ENCODE results near the gene GRB10. TPM values are rescaled to one million over a fixed set of nuclear protein-coding genes. Genes with fewer than 3 reads are reported as not detected.

GRB10 gene
- polyA plus RNA-seq, 1 donor from 2014 or later: 78.4 TPM

- no peaks in the 10 kb centered on the region for H3F3A ChIP-seq (ENCODE audit: insufficient read depth, low read length, poor library complexity, severe bottlenecking)
- H3K4me3 ChIP-seq (ENCODE audit: low read length): peak overlapping the region; percentile 60
- H3K9me2 ChIP-seq (ENCODE audit: insufficient read depth, low read length): no peaks in the 10 kb centered on the region
- H3K9ac ChIP-seq (ENCODE audit: low read length): no peak overlapping the region
- no peak overlapping the region for H3K27ac ChIP-seq (ENCODE audit: low read length)
- H3K9me3 ChIP-seq (ENCODE audit: low read length): peaks cover 2% of the 10 kb centered on the region
- no peak overlapping the region for H3K4me2 ChIP-seq (ENCODE audit: low read length)
- H3K79me2 ChIP-seq (replicated peaks; ENCODE audit: insufficient read depth, low read length): peaks cover 41% of the 10 kb centered on the region
- TF ChIP-seq REST (IDR thresholded peaks at IDR 0.05; ENCODE audit: borderline replicate concordance) (no peak), TAF1 (IDR thresholded peaks at IDR 0.05; ENCODE audit: low read depth) (no peak), EZH2 (IDR thresholded peaks at IDR 0.05; ENCODE audit: borderline replicate concordance, insufficient read depth, low read length, poor library complexity, severe bottlenecking) (no peak), RAD21 (conservative IDR thresholded peaks at IDR 0.05) (no peak), POLR2AphosphoS5 (IDR thresholded peaks at IDR 0.05) (no peak), MXI1 (conservative IDR thresholded peaks at IDR 0.05; ENCODE audit: poor library complexity, severe bottlenecking) (no peak), SMC3 (conservative IDR thresholded peaks at IDR 0.05; ENCODE audit: poor library complexity) (no peak), EP300 (conservative IDR thresholded peaks at IDR 0.05; ENCODE audit: poor library complexity, severe bottlenecking) (no peak)
- TF ChIP-seq, protein P1, sequence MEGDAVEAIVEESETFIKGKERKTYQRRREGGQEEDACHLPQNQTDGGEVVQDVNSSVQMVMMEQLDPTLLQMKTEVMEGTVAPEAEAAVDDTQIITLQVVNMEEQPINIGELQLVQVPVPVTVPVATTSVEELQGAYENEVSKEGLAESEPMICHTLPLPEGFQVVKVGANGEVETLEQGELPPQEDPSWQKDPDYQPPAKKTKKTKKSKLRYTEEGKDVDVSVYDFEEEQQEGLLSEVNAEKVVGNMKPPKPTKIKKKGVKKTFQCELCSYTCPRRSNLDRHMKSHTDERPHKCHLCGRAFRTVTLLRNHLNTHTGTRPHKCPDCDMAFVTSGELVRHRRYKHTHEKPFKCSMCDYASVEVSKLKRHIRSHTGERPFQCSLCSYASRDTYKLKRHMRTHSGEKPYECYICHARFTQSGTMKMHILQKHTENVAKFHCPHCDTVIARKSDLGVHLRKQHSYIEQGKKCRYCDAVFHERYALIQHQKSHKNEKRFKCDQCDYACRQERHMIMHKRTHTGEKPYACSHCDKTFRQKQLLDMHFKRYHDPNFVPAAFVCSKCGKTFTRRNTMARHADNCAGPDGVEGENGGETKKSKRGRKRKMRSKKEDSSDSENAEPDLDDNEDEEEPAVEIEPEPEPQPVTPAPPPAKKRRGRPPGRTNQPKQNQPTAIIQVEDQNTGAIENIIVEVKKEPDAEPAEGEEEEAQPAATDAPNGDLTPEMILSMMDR (IDR thresholded peaks at IDR 0.05; ENCODE audit: poor library complexity, severe bottlenecking): no peak
- H2AFZ ChIP-seq (ENCODE audit: low read depth, low read length): no peak overlapping the region
- peaks cover 15% of the 10 kb centered on the region for H3K27me3 ChIP-seq (ENCODE audit: insufficient read depth, low read depth, low read length)
- H3K36me3 ChIP-seq (ENCODE audit: insufficient read depth, low read length): no peaks in the 10 kb centered on the region
- H4K20me1 ChIP-seq (ENCODE audit: insufficient read depth): no peaks in the 10 kb centered on the region
These were observed 10.6 kb upstream of the GRB10 start for GRCh38 chr7:50793120-50793946.

DNA sequence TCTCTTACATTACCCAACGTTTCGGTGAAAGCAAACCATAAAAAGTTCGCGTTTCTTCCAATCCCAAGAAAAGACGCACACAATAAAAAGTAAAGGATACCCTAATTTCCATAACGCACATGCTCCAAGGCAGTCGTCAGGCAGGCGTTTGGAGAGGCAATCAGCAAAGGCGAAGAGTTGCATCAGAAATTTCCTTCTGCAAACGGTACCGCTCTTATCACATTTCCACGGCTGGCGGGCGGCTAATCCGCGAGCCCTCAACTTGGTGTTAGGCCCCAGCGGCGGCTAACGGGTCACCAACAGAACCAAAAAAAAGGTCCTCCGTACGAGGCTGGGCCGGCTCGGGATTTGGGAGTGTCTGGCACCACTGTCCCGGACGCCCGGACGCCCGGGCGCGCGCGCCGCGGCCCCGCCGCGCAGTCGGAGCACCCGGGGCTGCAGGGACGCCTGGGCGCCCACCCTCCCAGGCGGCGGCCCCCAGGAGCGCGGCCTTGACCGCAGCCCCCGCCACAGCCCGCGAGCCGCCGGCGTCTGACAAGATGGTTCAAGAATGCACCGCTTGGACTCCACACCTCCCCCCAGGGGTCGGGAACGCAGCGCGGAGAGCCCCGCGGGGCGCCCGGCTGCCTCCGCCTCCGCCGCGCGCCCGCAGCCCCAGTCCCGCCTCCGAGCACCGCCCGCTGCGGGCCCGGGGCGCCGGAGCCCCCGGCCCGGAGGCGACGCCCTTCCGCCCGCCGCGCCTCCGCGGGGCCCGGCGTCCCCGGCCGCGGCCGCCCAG, 9.8 kb upstream of the GRB10 start:
- Histone ChIP-seq H3K9me2 (ENCODE audit: insufficient read depth, low read length) (no peaks in the 10 kb centered on the region), H4K20me1 (ENCODE audit: insufficient read depth) (no peaks in the 10 kb centered on the region), H3K4me2 (ENCODE audit: low read length) (peak overlapping the region; percentile 73), H3K36me3 (ENCODE audit: insufficient read depth, low read length) (no peaks in the 10 kb centered on the region), H3K27me3 (ENCODE audit: insufficient read depth, low read depth, low read length) (peaks cover 15% of the 10 kb centered on the region), H3K9me3 (ENCODE audit: low read length) (peaks cover 2% of the 10 kb centered on the region), H3K27ac (ENCODE audit: low read length) (no peak overlapping the region), H2AFZ (ENCODE audit: low read depth, low read length) (no peak overlapping the region), H3K9ac (ENCODE audit: low read length) (peak overlapping the region; percentile 54), H3F3A (ENCODE audit: insufficient read depth, low read length, poor library complexity, severe bottlenecking) (no peaks in the 10 kb centered on the region), H3K4me3 (ENCODE audit: low read length) (peak overlapping the region; percentile 69), H3K79me2 (replicated peaks; ENCODE audit: insufficient read depth, low read length) (peaks cover 49% of the 10 kb centered on the region)
- TF ChIP-seq RAD21 (conservative IDR thresholded peaks at IDR 0.05): peak; percentile 38
- no peak for TF ChIP-seq POLR2AphosphoS5 (IDR thresholded peaks at IDR 0.05)
- TF ChIP-seq MXI1 (conservative IDR thresholded peaks at IDR 0.05; ENCODE audit: poor library complexity, severe bottlenecking): peak; percentile 69
